D341Med (cell line): Measurements from ENCODE around the gene CDC27.
"Not testable (repeated sequence)": the region's sequence is repeated elsewhere in the genome, so short reads cannot be mapped to it uniquely, and the experiment has no call there.

Experiments
- DNase-seq: peaks from one replicate; pipeline ENCODE4 v3.0.0; 2012; ENCODE audit warnings: low spot score

The CDC27 gene

GRCh38 chr17:47192554-47192953, 3.5 kb upstream of the CDC27 start:
- DNase-seq = no peak

- no peak for DNase-seq
Observed at GRCh38 chr17:47190770-47191169, 1.7 kb upstream of the CDC27 start.

GRCh38 chr17:47190243-47190642, 1.1 kb upstream of the CDC27 start:
- no peak for DNase-seq

- no peak for DNase-seq
Observed at GRCh38 chr17:47189732-47190237, 690 bp upstream of the CDC27 start.

- DNase-seq = no peak
Observed at GRCh38 chr17:47188271-47188875, 722 bp downstream of the CDC27 start.

- no peak for DNase-seq
Observed at GRCh38 chr17:47184681-47185080, 4.4 kb downstream of the CDC27 start.

GRCh38 chr17:47180988-47181387, 8.1 kb downstream of the CDC27 start:
- DNase-seq = not testable (repeated sequence)

- DNase-seq = peak; percentile 22
Observed at GRCh38 chr17:47180337-47180736, 8.8 kb downstream of the CDC27 start.

GRCh38 chr17:47179141-47179540, 10.0 kb downstream of the CDC27 start:
- no peak for DNase-seq

GRCh38 chr17:47177261-47177660, 11.8 kb downstream of the CDC27 start:
- no peak for DNase-seq

- DNase-seq = no peak
Observed at GRCh38 chr17:47176389-47176826, 12.7 kb downstream of the CDC27 start.

- not testable (repeated sequence) for DNase-seq
Observed at GRCh38 chr17:47174823-47175222, 14.3 kb downstream of the CDC27 start.

GRCh38 chr17:47172696-47173565, 16.2 kb downstream of the CDC27 start:
- no peak for DNase-seq

GRCh38 chr17:47170710-47171109, 18.4 kb downstream of the CDC27 start:
- DNase-seq = no peak

- DNase-seq = not testable (repeated sequence)
Observed at GRCh38 chr17:47168896-47169295, 20.2 kb downstream of the CDC27 start.

GRCh38 chr17:47166854-47167253, 22.2 kb downstream of the CDC27 start:
- not testable (repeated sequence) for DNase-seq

GRCh38 chr17:47165137-47165536, 24.0 kb downstream of the CDC27 start:
- DNase-seq = no peak

- DNase-seq = no peak
Observed at GRCh38 chr17:47164263-47164662, 24.8 kb downstream of the CDC27 start.

- DNase-seq = no peak
Observed at GRCh38 chr17:47162013-47162622, 27.0 kb downstream of the CDC27 start.

GRCh38 chr17:47159315-47159714, 29.8 kb downstream of the CDC27 start:
- no peak for DNase-seq

GRCh38 chr17:47145351-47145750, 43.7 kb downstream of the CDC27 start:
- DNase-seq = no peak

GRCh38 chr17:47135235-47135634, 53.9 kb downstream of the CDC27 start:
- DNase-seq = no peak

- DNase-seq = not testable (repeated sequence)
Observed at GRCh38 chr17:47134354-47134753, 54.7 kb downstream of the CDC27 start.
